Measurements from ENCODE around the gene PYCARD.

DNA sequence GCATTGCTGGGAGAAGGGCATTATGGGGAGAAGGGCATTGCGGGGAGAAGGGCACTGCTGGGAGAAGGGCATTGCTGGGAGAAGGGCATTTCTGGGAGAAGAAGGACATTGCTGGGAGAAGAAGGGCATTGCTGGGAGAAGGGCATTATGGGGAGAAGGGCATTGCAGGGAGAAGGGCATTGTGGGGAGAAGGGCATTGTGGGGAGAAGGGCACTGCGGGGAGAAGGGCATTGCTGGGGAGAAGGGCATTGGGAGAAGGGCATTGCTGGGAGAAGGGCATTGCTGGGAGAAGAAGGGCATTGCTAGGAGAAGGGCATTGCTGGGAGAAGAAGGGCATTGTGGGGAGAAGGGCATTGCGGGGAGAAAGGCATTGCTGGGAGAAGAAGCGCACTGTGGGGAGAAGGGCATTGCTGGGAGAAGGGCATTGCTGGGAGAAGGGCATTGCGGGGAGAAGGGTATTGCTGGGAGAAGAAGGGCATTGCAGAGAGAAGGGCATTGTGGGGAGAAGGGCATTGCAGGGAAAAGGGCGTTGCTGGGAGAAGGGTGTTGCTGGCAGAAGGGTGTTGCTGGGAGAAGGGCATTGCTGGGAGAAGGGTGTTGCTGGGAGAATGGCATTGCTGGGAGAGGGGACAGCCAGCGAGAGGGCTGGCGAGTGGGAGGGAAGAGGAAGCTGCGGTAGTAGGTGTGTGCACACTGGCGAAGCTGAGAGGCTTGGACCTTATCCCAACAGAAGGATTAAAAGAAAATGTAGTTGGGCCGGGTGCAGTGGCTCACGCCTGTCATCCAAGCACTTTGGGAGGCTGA, 19.0 kb upstream of the PYCARD start:
- TF ChIP-seq, protein P1, sequence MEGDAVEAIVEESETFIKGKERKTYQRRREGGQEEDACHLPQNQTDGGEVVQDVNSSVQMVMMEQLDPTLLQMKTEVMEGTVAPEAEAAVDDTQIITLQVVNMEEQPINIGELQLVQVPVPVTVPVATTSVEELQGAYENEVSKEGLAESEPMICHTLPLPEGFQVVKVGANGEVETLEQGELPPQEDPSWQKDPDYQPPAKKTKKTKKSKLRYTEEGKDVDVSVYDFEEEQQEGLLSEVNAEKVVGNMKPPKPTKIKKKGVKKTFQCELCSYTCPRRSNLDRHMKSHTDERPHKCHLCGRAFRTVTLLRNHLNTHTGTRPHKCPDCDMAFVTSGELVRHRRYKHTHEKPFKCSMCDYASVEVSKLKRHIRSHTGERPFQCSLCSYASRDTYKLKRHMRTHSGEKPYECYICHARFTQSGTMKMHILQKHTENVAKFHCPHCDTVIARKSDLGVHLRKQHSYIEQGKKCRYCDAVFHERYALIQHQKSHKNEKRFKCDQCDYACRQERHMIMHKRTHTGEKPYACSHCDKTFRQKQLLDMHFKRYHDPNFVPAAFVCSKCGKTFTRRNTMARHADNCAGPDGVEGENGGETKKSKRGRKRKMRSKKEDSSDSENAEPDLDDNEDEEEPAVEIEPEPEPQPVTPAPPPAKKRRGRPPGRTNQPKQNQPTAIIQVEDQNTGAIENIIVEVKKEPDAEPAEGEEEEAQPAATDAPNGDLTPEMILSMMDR (IDR thresholded peaks at IDR 0.05; ENCODE audit: extremely low read depth in 1 of 2, insufficient read depth in 1 of 2, low read depth in 1 of 2, low read length in 2 of 2), result no peak
- no peak for TF ChIP-seq POLR2AphosphoS5 (IDR thresholded peaks at IDR 0.05; ENCODE audit: insufficient read depth, low read depth, low read length)
- TF ChIP-seq, protein P2, sequence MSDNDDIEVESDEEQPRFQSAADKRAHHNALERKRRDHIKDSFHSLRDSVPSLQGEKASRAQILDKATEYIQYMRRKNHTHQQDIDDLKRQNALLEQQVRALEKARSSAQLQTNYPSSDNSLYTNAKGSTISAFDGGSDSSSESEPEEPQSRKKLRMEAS (IDR thresholded peaks at IDR 0.05; ENCODE audit: insufficient read depth, insufficient read length), result no peak
- no peak for TF ChIP-seq POLR2A (IDR thresholded peaks at IDR 0.05; ENCODE audit: low read depth, low read length)
